Calu3 (cell line): ENCODE measurements around the gene PCGF6. TPM values are rescaled to one million over a fixed set of nuclear protein-coding genes. Genes with fewer than 3 reads are reported as not detected.

Source experiments
- Bru-seq: library from RNA; stranded (reverse); fragments of 400-500 nt; gene quantifications from one replicate; lab custom pipeline; 2021; lab: Mats Ljungman, UMichigan
- BruChase-seq, 2 experiments: library from RNA; stranded (reverse); fragments of 400-500 nt; gene quantifications; one replicate each; lab custom pipeline; 2021; lab: Mats Ljungman, UMichigan
- BruUV-seq: library from RNA; stranded (reverse); fragments of 400-500 nt; replicated peaks from 2 replicates; lab custom pipeline; 2021; lab: Mats Ljungman, UMichigan
- CTCF ChIA-PET: fragments of 300-600 bp; sonication (Branson Sonifier 250); formaldehyde crosslinking; loops from one replicate; lab custom pipeline; 2022; ENCODE audit warnings: antibody characterized with exemption; lab: Charles Lee
- DNase-seq: peaks from one replicate; pipeline ENCODE4 v3.0.0; 2022
- H3K27ac Mint-ChIP-seq: one replicate; pipeline ENCODE4 v1.8.0; 2022; ENCODE audit warnings: mixed read lengths; ENCODE audit not compliant: unreplicated experiment
- H3K27me3 Mint-ChIP-seq: one replicate; pipeline ENCODE4 v1.8.0; 2022; ENCODE audit warnings: mixed read lengths; ENCODE audit not compliant: unreplicated experiment
- H3K36me3 Mint-ChIP-seq: one replicate; pipeline ENCODE4 v1.8.0; 2022; ENCODE audit warnings: mild to moderate bottlenecking, moderate library complexity, mixed read lengths; ENCODE audit not compliant: insufficient read depth, unreplicated experiment
- H3K4me1 Mint-ChIP-seq: one replicate; pipeline ENCODE4 v1.8.0; 2022; ENCODE audit warnings: mild to moderate bottlenecking, low read depth, mixed read lengths; ENCODE audit not compliant: unreplicated experiment
- H3K4me3 Mint-ChIP-seq: one replicate; pipeline ENCODE4 v1.8.0; 2022; ENCODE audit warnings: mild to moderate bottlenecking, low read depth, moderate library complexity, mixed read lengths; ENCODE audit not compliant: unreplicated experiment
- H3K9me3 Mint-ChIP-seq: one replicate; pipeline ENCODE4 v1.8.0; 2022; ENCODE audit warnings: low read depth, mixed read lengths; ENCODE audit not compliant: unreplicated experiment
- CTCF ChIP-seq: fragments of 200-600 bp; IDR thresholded peaks from one replicate; pipeline ENCODE4 v1.8.0; 2022; ENCODE audit warnings: antibody characterized with exemption; ENCODE audit not compliant: unreplicated experiment
- intact Hi-C: fragments of 100-400 bp; cut with micrococcal nuclease; formaldehyde crosslinking; loops from one replicate; pipeline ENCODE4 v1.10.0; 2022; ENCODE audit not compliant: unreplicated experiment
- long read RNA-seq: library from polyadenylated mRNA; stranded (forward); transcript quantifications from one replicate; pipeline ENCODE4 v2.0.0, GENCODE V29; 2022
- total RNA-seq: library from RNA; stranded (reverse); gene quantifications from 2 replicates; pipeline ENCODE4 v1.2.3, GENCODE V29; 2022

The PCGF6 gene
- total RNA-seq: 4.5 and 4.8 TPM in 2 replicates
- Bru-seq, nascent RNA: percentile 54 among the genes with signal in this experiment
- percentile 48 among the genes with signal in this experiment for BruChase-seq, experiment 1, labeled RNA remaining after a 6-hour chase
- percentile 51 among the genes with signal in this experiment for BruChase-seq, experiment 2, labeled RNA remaining after a 2-hour chase
- long read RNA-seq, transcript PCGF6-202 (10 exons, 2,230 nt): major isoform, 7 of 9 reads
- long read RNA-seq, partial matches to known transcripts: 0 of 9 reads
- long read RNA-seq, other reads (novel, unspliced or antisense): 2 of 9 reads

GRCh38 chr10:103350517-103351260 is at the start of gene PCGF6:
PCGF6 (minus strand) TSS chr10:103351140; CDS start chr10:103351066, 74 bp downstream.
- H3K4me3 Mint-ChIP-seq: peak within 1 kb of the TSS; percentile 90
- TF ChIP-seq CTCF: no peak
- CTCF ChIA-PET: no interaction called here
- H3K36me3 Mint-ChIP-seq: peaks cover 16% of the 10 kb centered on the region
- H3K4me1 Mint-ChIP-seq: no peaks in the 10 kb centered on the region
- intact Hi-C loops: no loop called here
- peak; percentile 82 for DNase-seq
- H3K27ac Mint-ChIP-seq: no peak within 1 kb of the TSS
- no peaks in the 10 kb centered on the region for H3K9me3 Mint-ChIP-seq
- H3K27me3 Mint-ChIP-seq: no peaks in the 10 kb centered on the region
- no TSS peak for BruUV-seq

- peaks cover 61% of the 10 kb centered on the region for H3K36me3 Mint-ChIP-seq
- BruUV-seq: no TSS peak
- H3K27ac Mint-ChIP-seq: peak overlapping the region; percentile 76
- CTCF ChIA-PET: interaction anchor here (0.6 kb wide), 1 partner anchor 30 kb away, joined by 4 read pairs; the partner anchor contains the start of gene TAF5
- H3K9me3 Mint-ChIP-seq: no peaks in the 10 kb centered on the region
- no peaks in the 10 kb centered on the region for H3K27me3 Mint-ChIP-seq
- intact Hi-C loops: no loop called here
- TF ChIP-seq CTCF: no peak
- peaks cover 10% of the 10 kb centered on the region for H3K4me1 Mint-ChIP-seq
- DNase-seq: no peak
- peak overlapping the region; percentile 93 for H3K4me3 Mint-ChIP-seq
Measured at GRCh38 chr10:103397191-103397825, 46.4 kb upstream of the PCGF6 start.

GRCh38 chr10:103396789-103397087 is 45.8 kb upstream of the PCGF6 start:
- H3K27me3 Mint-ChIP-seq: no peaks in the 10 kb centered on the region
- no peak for TF ChIP-seq CTCF
- CTCF ChIA-PET: interaction anchor here (0.6 kb wide), 1 partner anchor 29 kb away, joined by 4 read pairs; the partner anchor contains the start of gene TAF5

GRCh38 chr10:103396067-103396788 is 45.3 kb upstream of the PCGF6 start, which contains the start of the genes ATP5MK and PDCD11:
ATP5MK (minus strand) TSS chr10:103396475; CDS start chr10:103392457, 4,018 bp downstream.
PDCD11 (plus strand) TSS chr10:103396626; CDS start chr10:103398427, 1,801 bp downstream.
- TSS peak; percentile 76 for BruUV-seq
- peak within 1 kb of the TSS; percentile 93 for H3K4me3 Mint-ChIP-seq

More at GRCh38 chr10:103396789-103397087, 45.8 kb upstream of the PCGF6 start:
- no peaks in the 10 kb centered on the region for H3K9me3 Mint-ChIP-seq
- peak overlapping the region; percentile 76 for H3K27ac Mint-ChIP-seq
- peaks cover 58% of the 10 kb centered on the region for H3K36me3 Mint-ChIP-seq
- intact Hi-C loops: no loop called here
- no peak for DNase-seq
- H3K4me3 Mint-ChIP-seq: peak overlapping the region; percentile 93
- H3K4me1 Mint-ChIP-seq: peaks cover 10% of the 10 kb centered on the region
- TSS peak; percentile 64 for BruUV-seq

More at GRCh38 chr10:103396067-103396788, 45.3 kb upstream of the PCGF6 start, which contains the start of the genes ATP5MK and PDCD11:
- peak; percentile 91 for DNase-seq
- Mint-ChIP-seq H3K36me3 (peaks cover 53% of the 10 kb centered on the region), H3K9me3 (no peaks in the 10 kb centered on the region), H3K4me1 (peaks cover 10% of the 10 kb centered on the region), H3K27me3 (no peaks in the 10 kb centered on the region), H3K27ac (peak within 1 kb of the TSS; percentile 76)
- CTCF ChIA-PET: interaction anchor here (0.6 kb wide), 1 partner anchor 29 kb away, joined by 4 read pairs; the partner anchor contains the start of gene TAF5
- intact Hi-C loops: no loop called here
- no peak for TF ChIP-seq CTCF
